Measurements from ENCODE around the gene GNA14.

GNA14 gene

GRCh38 chr9:77521091-77521490 lies 127.0 kb downstream of the GNA14 start:
- Histone ChIP-seq H3K4me3 (ENCODE audit: low read depth in 1 of 5, low read length in 5 of 5) (no peak overlapping the region), H3K9me3 (ENCODE audit: control insufficient read depth in 5 of 5, low read length in 5 of 5) (no peaks in the 10 kb centered on the region), H3K9ac (ENCODE audit: low read length in 5 of 5) (no peak overlapping the region), H3K27ac (ENCODE audit: low read depth, low read length) (peak overlapping the region; percentile 4), H3K4me1 (ENCODE audit: control insufficient read depth in 5 of 5, insufficient read depth in 5 of 5, low read length in 5 of 5) (peaks cover 0 to 18% (median 11%) of the 10 kb centered on the region in 5 donors), H3K36me3 (ENCODE audit: control insufficient read depth in 5 of 5, insufficient read depth in 5 of 5, low read length in 5 of 5) (no peaks in the 10 kb centered on the region), H3K27me3 (ENCODE audit: control insufficient read depth in 5 of 5, insufficient read depth in 4 of 5, low read length in 5 of 5) (no peaks in the 10 kb centered on the region)

DNA sequence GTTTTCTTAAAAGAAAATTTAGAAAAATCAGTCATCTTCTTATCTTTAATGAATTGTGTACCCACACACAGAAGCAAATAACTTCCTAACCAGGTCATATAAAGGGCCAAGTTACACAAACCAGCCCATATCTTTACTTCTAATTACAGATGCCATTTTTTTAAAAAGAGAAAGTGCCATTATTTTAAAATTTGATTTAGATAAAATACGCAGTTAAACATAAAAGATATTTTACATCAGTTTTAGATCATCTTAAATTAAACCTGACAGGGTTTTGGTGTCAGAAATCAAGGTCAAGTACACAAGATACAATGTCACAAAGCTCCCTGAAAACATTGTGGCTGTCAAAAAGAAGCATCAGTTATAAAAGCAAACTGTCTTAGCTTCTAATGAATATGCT lies 129.4 kb downstream of the GNA14 start:
- peaks cover 0 to 18% (median 16%) of the 10 kb centered on the region in 5 donors for H3K4me1 ChIP-seq (ENCODE audit: control insufficient read depth in 5 of 5, insufficient read depth in 5 of 5, low read length in 5 of 5)

DNA sequence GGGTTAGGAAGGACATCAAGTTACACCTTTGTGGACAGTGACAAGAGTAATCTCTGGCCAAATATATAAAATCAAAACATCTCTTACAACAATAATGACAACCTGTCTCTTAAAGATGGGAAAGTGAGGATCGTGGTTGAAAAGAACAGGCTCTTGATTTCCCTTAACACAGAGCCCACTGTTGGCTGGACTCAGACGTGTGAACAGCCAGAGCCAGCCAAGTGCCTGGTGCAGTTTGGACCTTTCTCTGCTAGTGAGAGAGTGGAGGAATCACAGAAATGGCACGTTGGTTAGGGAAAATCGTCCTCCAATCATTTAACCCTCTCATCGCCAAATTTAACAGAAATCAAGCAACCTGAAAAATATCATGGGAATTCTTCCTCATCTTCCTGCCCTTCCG lies 131.3 kb downstream of the GNA14 start:
- Histone ChIP-seq H3K27ac (ENCODE audit: low read depth, low read length) (no peak overlapping the region), H3K4me3 (ENCODE audit: low read depth in 1 of 5, low read length in 5 of 5) (no peak overlapping the region), H3K36me3 (ENCODE audit: control insufficient read depth in 5 of 5, insufficient read depth in 5 of 5, low read length in 5 of 5) (no peaks in the 10 kb centered on the region), H3K9ac (ENCODE audit: low read length in 5 of 5) (no peak overlapping the region), H3K9me3 (ENCODE audit: control insufficient read depth in 5 of 5, low read length in 5 of 5) (no peaks in the 10 kb centered on the region), H3K4me1 (ENCODE audit: control insufficient read depth in 5 of 5, insufficient read depth in 5 of 5, low read length in 5 of 5) (peaks cover 4 to 25% (median 23%) of the 10 kb centered on the region in 5 donors), H3K27me3 (ENCODE audit: control insufficient read depth in 5 of 5, insufficient read depth in 4 of 5, low read length in 5 of 5) (no peaks in the 10 kb centered on the region)

More for the DNA sequence above, 129.4 kb downstream of the GNA14 start:
- Histone ChIP-seq H3K27ac (ENCODE audit: low read depth, low read length) (no peak overlapping the region), H3K27me3 (ENCODE audit: control insufficient read depth in 5 of 5, insufficient read depth in 4 of 5, low read length in 5 of 5) (no peaks in the 10 kb centered on the region), H3K9ac (ENCODE audit: low read length in 5 of 5) (no peak overlapping the region), H3K9me3 (ENCODE audit: control insufficient read depth in 5 of 5, low read length in 5 of 5) (no peaks in the 10 kb centered on the region), H3K4me3 (ENCODE audit: low read depth in 1 of 5, low read length in 5 of 5) (no peak overlapping the region), H3K36me3 (ENCODE audit: control insufficient read depth in 5 of 5, insufficient read depth in 5 of 5, low read length in 5 of 5) (no peaks in the 10 kb centered on the region)

GRCh38 chr9:77514886-77515711 lies 133.0 kb downstream of the GNA14 start:
- Histone ChIP-seq H3K36me3 (ENCODE audit: control insufficient read depth in 5 of 5, insufficient read depth in 5 of 5, low read length in 5 of 5) (no peaks in the 10 kb centered on the region), H3K4me1 (ENCODE audit: control insufficient read depth in 5 of 5, insufficient read depth in 5 of 5, low read length in 5 of 5) (peaks cover 6 to 35% (median 27%) of the 10 kb centered on the region in 5 donors), H3K4me3 (ENCODE audit: low read depth in 1 of 5, low read length in 5 of 5) (no peak overlapping the region), H3K9me3 (ENCODE audit: control insufficient read depth in 5 of 5, low read length in 5 of 5) (no peaks in the 10 kb centered on the region), H3K27me3 (ENCODE audit: control insufficient read depth in 5 of 5, insufficient read depth in 4 of 5, low read length in 5 of 5) (no peaks in the 10 kb centered on the region), H3K27ac (ENCODE audit: low read depth, low read length) (peak overlapping the region; percentile 54), H3K9ac (ENCODE audit: low read length in 5 of 5) (no peak overlapping the region)

DNA sequence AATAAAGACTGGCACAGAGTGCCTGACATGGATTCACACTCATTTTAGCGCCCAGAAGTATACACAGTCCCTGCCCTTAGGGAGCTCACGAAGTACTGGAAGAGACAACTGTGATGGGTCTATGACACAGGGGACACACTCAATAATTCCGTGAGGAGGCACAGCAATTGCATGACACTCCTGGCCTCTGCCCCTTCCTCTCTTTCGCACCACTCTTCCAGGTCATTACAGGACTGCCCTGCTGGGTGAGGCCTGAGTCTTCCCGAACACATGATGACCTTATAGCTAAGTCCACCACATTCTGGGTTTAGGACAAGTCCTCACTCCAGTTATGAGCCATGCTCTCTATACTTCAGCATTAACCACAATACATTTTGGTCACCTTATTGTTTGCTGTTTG lies 134.7 kb downstream of the GNA14 start:
- Histone ChIP-seq H3K4me3 (ENCODE audit: low read depth in 1 of 5, low read length in 5 of 5) (no peak overlapping the region), H3K4me1 (ENCODE audit: control insufficient read depth in 5 of 5, insufficient read depth in 5 of 5, low read length in 5 of 5) (peaks cover 6 to 38% (median 27%) of the 10 kb centered on the region in 5 donors), H3K9me3 (ENCODE audit: control insufficient read depth in 5 of 5, low read length in 5 of 5) (no peaks in the 10 kb centered on the region), H3K27ac (ENCODE audit: low read depth, low read length) (no peak overlapping the region), H3K36me3 (ENCODE audit: control insufficient read depth in 5 of 5, insufficient read depth in 5 of 5, low read length in 5 of 5) (no peaks in the 10 kb centered on the region), H3K27me3 (ENCODE audit: control insufficient read depth in 5 of 5, insufficient read depth in 4 of 5, low read length in 5 of 5) (no peaks in the 10 kb centered on the region), H3K9ac (ENCODE audit: low read length in 5 of 5) (no peak overlapping the region)

- Histone ChIP-seq H3K27ac (ENCODE audit: low read depth, low read length) (no peak overlapping the region), H3K9me3 (ENCODE audit: control insufficient read depth in 5 of 5, low read length in 5 of 5) (no peaks in the 10 kb centered on the region), H3K9ac (ENCODE audit: low read length in 5 of 5) (no peak overlapping the region), H3K27me3 (ENCODE audit: control insufficient read depth in 5 of 5, insufficient read depth in 4 of 5, low read length in 5 of 5) (no peaks in the 10 kb centered on the region), H3K36me3 (ENCODE audit: control insufficient read depth in 5 of 5, insufficient read depth in 5 of 5, low read length in 5 of 5) (no peaks in the 10 kb centered on the region), H3K4me3 (ENCODE audit: low read depth in 1 of 5, low read length in 5 of 5) (no peak overlapping the region), H3K4me1 (ENCODE audit: control insufficient read depth in 5 of 5, insufficient read depth in 5 of 5, low read length in 5 of 5) (peaks cover 6 to 43% (median 29%) of the 10 kb centered on the region in 5 donors)
Measured at GRCh38 chr9:77512876-77513275, 135.2 kb downstream of the GNA14 start.

- H3K4me3 ChIP-seq (ENCODE audit: low read depth in 1 of 5, low read length in 5 of 5): no peak overlapping the region
- no peaks in the 10 kb centered on the region for H3K9me3 ChIP-seq (ENCODE audit: control insufficient read depth in 5 of 5, low read length in 5 of 5)
- no peak overlapping the region for H3K9ac ChIP-seq (ENCODE audit: low read length in 5 of 5)
- no peak overlapping the region for H3K27ac ChIP-seq (ENCODE audit: low read depth, low read length)
- H3K27me3 ChIP-seq (ENCODE audit: control insufficient read depth in 5 of 5, insufficient read depth in 4 of 5, low read length in 5 of 5): no peaks in the 10 kb centered on the region
- peaks cover 6 to 56% (median 42%) of the 10 kb centered on the region in 5 donors for H3K4me1 ChIP-seq (ENCODE audit: control insufficient read depth in 5 of 5, insufficient read depth in 5 of 5, low read length in 5 of 5)
- no peaks in the 10 kb centered on the region for H3K36me3 ChIP-seq (ENCODE audit: control insufficient read depth in 5 of 5, insufficient read depth in 5 of 5, low read length in 5 of 5)
Measured at GRCh38 chr9:77511525-77511924, 136.6 kb downstream of the GNA14 start.

DNA sequence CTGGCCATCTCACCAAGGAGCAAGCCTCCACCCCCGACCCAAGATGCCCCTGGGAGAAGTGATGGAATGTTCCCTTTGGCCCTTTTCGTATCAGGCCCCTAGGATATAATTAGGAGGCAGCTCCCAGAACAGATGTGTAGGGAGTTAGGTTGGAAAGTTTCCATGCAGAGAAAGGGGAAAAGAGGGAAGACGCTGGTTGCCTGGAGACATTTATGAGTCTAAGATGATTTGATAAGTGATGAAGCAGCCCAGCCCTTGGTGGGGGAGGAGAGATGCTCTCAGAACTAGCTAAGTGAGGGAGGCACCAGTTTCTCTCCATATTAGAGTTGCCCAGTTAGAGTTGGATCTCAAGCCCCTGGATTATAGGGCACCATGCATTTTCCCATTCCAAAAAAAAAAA lies 137.5 kb downstream of the GNA14 start:
- Histone ChIP-seq H3K9ac (ENCODE audit: low read length in 5 of 5) (no peak overlapping the region), H3K9me3 (ENCODE audit: control insufficient read depth in 5 of 5, low read length in 5 of 5) (no peaks in the 10 kb centered on the region), H3K36me3 (ENCODE audit: control insufficient read depth in 5 of 5, insufficient read depth in 5 of 5, low read length in 5 of 5) (no peaks in the 10 kb centered on the region), H3K4me1 (ENCODE audit: control insufficient read depth in 5 of 5, insufficient read depth in 5 of 5, low read length in 5 of 5) (peaks cover 6 to 57% (median 42%) of the 10 kb centered on the region in 5 donors), H3K27ac (ENCODE audit: low read depth, low read length) (no peak overlapping the region), H3K27me3 (ENCODE audit: control insufficient read depth in 5 of 5, insufficient read depth in 4 of 5, low read length in 5 of 5) (no peaks in the 10 kb centered on the region), H3K4me3 (ENCODE audit: low read depth in 1 of 5, low read length in 5 of 5) (no peak overlapping the region)

GRCh38 chr9:77508396-77508795 lies 139.7 kb downstream of the GNA14 start:
- Histone ChIP-seq H3K27me3 (ENCODE audit: control insufficient read depth in 5 of 5, insufficient read depth in 4 of 5, low read length in 5 of 5) (no peaks in the 10 kb centered on the region), H3K9ac (ENCODE audit: low read length in 5 of 5) (no peak overlapping the region), H3K9me3 (ENCODE audit: control insufficient read depth in 5 of 5, low read length in 5 of 5) (no peaks in the 10 kb centered on the region), H3K36me3 (ENCODE audit: control insufficient read depth in 5 of 5, insufficient read depth in 5 of 5, low read length in 5 of 5) (no peaks in the 10 kb centered on the region), H3K4me1 (ENCODE audit: control insufficient read depth in 5 of 5, insufficient read depth in 5 of 5, low read length in 5 of 5) (peaks cover 8 to 52% (median 36%) of the 10 kb centered on the region in 5 donors), H3K27ac (ENCODE audit: low read depth, low read length) (no peak overlapping the region), H3K4me3 (ENCODE audit: low read depth in 1 of 5, low read length in 5 of 5) (no peak overlapping the region)

DNA sequence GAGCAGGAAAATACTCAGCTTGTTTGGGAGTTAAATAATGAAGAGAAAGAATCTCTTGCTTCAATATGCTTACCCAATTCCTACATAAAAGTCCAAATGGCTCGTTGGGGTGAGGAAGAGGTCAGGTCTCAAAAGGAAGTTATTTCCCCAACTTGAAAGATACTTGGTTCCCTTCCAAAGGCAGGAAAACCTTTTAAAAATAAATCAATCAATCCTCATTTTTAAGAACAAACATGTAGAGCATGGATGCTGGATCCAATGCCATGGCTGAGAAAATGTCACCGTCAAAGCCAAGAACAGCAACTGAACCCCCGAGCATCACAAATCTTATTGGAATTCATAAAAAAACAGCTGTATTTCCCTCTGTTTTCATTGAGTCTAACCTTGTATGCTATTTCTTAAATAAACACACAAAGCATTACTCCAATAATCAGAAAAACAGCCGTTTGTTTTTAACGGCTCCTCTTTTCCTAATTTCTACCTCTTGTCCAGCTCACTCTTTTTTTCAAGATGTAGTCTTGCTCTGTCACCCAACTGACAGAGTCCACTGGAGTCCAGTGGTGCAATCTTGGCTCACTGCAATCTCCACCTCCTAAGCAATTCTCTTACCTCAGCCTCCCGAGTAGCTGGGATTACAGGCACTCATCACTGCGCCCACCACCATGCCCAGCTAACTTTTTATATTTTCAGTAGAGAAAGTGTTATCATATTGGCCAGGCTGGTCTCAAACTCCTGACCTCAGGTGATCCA lies 140.7 kb downstream of the GNA14 start:
- Histone ChIP-seq H3K4me3 (ENCODE audit: low read depth in 1 of 5, low read length in 5 of 5) (no peak overlapping the region), H3K4me1 (ENCODE audit: control insufficient read depth in 5 of 5, insufficient read depth in 5 of 5, low read length in 5 of 5) (peaks cover 5 to 45% (median 28%) of the 10 kb centered on the region in 5 donors), H3K9ac (ENCODE audit: low read length in 5 of 5) (no peak overlapping the region), H3K27ac (ENCODE audit: low read depth, low read length) (peak overlapping the region; percentile 49), H3K9me3 (ENCODE audit: control insufficient read depth in 5 of 5, low read length in 5 of 5) (no peaks in the 10 kb centered on the region), H3K27me3 (ENCODE audit: control insufficient read depth in 5 of 5, insufficient read depth in 4 of 5, low read length in 5 of 5) (no peaks in the 10 kb centered on the region), H3K36me3 (ENCODE audit: control insufficient read depth in 5 of 5, insufficient read depth in 5 of 5, low read length in 5 of 5) (no peaks in the 10 kb centered on the region)

Data from subcutaneous abdominal adipose tissue (tissue), 5 donors.